GM18511 (cell line): ENCODE results near the gene CD46.

Experiments
- ATAC-seq: cut with Tn5 transposase; IDR thresholded peaks from one replicate; pipeline ENCODE4 v1.9.1; 2021; ENCODE audit warnings: mild to moderate bottlenecking, moderate library complexity; ENCODE audit not compliant: unreplicated experiment

Gene CD46

GRCh38 chr1:207793327-207793726 lies 41.5 kb downstream of the CD46 start:
- ATAC-seq: no peak

- ATAC-seq: no peak
Observed at GRCh38 chr1:207794861-207795260, 43.0 kb downstream of the CD46 start.

- ATAC-seq: peak; percentile 77
Observed at GRCh38 chr1:207797229-207797973, 45.5 kb downstream of the CD46 start.

- no peak for ATAC-seq
Observed at GRCh38 chr1:207798847-207799246, 47.0 kb downstream of the CD46 start.

GRCh38 chr1:207799989-207800648 lies 48.3 kb downstream of the CD46 start:
- ATAC-seq: no peak

- ATAC-seq: no peak
Observed at GRCh38 chr1:207801819-207802218, 50.0 kb downstream of the CD46 start.

- no peak for ATAC-seq
Observed at GRCh38 chr1:207803678-207804077, 51.8 kb downstream of the CD46 start.

- no peak for ATAC-seq
Observed at GRCh38 chr1:207804721-207805468, 53.0 kb downstream of the CD46 start.

- ATAC-seq: no peak
Observed at GRCh38 chr1:207805841-207806421, 54.1 kb downstream of the CD46 start.

- ATAC-seq: no peak
Observed at GRCh38 chr1:207806531-207807325, 54.9 kb downstream of the CD46 start.

GRCh38 chr1:207807326-207807689 lies 55.5 kb downstream of the CD46 start:
- no peak for ATAC-seq

- no peak for ATAC-seq
Observed at GRCh38 chr1:207807690-207808321, 56.0 kb downstream of the CD46 start.

- ATAC-seq: no peak
Observed at GRCh38 chr1:207808322-207808705, 56.5 kb downstream of the CD46 start.

GRCh38 chr1:207808911-207809555 lies 57.2 kb downstream of the CD46 start:
- no peak for ATAC-seq

GRCh38 chr1:207810173-207810572 lies 58.3 kb downstream of the CD46 start:
- ATAC-seq: no peak

- no peak for ATAC-seq
Observed at GRCh38 chr1:207810606-207811295, 58.9 kb downstream of the CD46 start.

GRCh38 chr1:207811319-207811718 lies 59.5 kb downstream of the CD46 start:
- ATAC-seq: no peak

- ATAC-seq: no peak
Observed at GRCh38 chr1:207811920-207812720, 60.3 kb downstream of the CD46 start.
